Fibroblast of peridontal ligament (primary cell): ENCODE measurements around the gene LMX1A.

ENCODE experiments used
- DNase-seq: peaks from one replicate; pipeline ENCODE4 v3.0.0-alpha.2; 2010; ENCODE audit errors: extremely low read depth

The LMX1A gene

DNA sequence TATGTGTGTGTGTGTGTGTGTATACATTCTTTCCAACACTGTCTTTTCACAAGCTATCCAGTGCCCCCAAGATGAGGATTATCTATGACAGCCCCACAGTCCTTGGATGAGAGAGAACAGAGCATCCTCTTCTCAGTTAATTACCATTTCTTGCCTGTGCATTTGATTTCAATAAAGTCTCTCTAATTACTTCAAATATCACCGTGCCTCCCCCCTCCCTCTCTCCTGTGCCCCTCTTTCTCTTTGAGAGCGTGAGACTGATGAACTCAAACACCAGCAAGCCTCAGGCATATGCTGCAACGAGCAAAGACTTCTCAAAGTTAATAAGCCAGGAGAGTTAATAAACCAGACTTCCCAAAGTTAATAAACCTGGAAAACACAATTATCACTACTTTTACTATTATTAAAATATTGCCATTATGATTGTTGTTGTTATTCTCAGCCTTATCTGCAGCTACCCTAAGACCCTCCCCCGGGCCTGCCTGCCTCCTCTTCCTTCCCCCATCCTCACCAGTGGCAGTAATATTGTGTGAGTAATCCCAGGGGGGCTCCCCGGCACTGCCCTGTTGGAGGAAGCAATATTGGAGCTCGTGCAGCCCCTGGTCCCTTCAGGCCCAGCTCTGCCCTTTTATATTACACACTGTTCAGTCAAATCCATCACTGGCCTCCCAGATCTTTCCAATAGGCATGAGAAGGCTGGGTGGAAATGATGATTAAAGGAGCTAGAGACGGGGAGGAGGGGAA, 30.9 kb downstream of the LMX1A start:
- no peak for DNase-seq

DNA sequence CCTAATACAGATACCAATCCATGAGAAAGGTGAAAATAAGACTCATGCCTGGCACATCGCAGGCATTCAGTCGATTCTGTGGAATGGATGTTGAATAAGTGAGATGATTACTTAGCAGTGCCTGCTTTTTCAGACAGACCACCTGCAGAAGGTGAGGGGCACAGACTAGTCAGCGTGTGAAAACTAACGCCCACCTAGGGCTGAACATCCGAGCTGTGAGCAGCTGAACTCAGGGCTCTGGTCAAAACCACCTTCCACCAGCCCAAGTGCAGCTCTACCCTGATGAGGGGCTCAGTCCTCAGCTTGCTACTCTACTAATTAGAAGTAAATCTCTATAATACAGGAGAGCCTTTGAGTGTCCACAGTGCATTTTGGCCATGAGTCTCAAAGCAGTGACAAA, 32.5 kb downstream of the LMX1A start:
- DNase-seq, result no peak

DNA sequence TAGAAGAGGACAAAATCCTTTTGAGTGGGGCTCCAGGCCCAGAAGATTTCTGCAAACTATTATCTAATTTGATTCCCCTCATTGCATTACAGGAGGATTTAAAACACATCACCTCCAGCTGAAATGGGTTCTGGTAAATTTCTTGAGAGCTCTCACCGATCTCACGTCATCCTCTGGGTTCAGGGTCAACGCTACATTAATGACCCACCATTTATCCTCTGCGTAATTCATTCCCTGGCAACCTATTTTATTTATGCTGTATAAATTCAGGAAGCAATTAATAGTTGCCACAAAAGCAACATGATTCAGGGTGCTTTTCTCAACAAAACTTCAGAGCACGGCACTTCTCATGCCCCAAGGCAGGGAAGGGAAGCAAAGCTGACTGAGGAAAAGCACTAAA, 38.9 kb downstream of the LMX1A start:
- no peak for DNase-seq

DNA sequence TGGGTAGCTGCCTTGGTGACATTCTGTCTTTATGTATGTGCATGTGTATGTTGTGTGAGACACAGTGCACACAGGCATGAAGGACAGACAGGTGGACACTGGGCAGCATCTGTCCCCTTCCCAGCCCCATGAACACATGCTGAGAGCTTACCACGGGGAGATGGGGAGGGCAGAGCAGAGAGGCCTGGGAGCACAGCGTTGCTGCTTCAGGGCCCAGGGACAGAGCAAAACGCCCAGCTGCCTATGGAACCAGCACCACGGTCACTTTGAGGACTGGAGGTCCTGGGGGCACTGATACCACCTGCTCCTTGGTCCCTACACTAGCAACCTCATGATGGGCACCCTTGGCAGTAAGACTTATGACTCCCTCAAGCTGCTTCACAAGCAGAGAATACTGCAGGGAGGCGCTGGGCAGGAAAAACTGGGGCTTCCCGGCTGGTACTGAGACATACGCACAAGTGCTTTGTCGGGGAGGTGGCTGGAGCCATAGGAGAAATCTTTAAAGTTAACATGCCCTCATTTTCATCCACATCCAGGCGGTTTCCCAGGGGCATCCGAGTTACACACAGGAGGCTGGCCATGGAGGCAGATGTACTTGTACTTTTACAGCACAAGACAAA, 40.3 kb downstream of the LMX1A start:
- no peak for DNase-seq

DNA sequence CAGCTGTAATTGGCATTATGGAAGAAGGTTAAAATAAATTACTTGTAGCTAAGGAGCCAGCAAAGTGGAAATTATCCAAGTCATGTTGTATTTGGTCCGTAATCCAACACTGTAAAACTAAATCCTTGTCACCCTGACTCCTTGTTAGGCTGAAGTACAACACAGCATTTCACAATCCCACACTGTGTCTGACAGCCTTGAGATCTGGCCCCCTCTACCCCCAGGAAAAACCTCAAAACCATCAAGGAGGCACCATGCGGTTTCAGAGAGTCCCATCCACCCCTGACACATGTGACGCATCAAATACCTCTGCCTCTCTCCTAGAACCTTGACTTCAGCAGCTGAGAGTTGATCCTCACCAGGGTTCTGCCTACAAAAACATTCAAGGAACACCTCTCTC, 41.0 kb downstream of the LMX1A start:
- DNase-seq, result no peak

DNA sequence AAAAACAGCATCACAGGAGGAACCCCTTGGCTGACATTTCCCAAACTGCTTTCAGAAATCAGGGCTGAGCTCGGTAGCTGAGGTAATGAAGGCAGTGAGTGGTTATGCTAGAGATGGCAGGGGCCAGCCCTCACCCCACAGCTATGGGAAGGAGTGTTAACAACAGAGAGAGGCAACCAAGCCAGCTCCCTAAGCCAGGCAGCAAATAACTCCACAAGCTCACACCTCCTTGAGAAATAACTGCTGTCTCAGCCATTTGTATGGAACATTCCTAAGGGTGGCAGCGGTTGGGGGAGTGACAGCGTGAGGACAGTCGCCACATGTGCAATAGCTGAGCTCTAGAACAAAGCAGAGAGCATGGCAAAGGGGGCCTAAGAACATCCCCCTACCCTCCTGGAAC, 42.6 kb downstream of the LMX1A start:
- DNase-seq, result no peak

DNA sequence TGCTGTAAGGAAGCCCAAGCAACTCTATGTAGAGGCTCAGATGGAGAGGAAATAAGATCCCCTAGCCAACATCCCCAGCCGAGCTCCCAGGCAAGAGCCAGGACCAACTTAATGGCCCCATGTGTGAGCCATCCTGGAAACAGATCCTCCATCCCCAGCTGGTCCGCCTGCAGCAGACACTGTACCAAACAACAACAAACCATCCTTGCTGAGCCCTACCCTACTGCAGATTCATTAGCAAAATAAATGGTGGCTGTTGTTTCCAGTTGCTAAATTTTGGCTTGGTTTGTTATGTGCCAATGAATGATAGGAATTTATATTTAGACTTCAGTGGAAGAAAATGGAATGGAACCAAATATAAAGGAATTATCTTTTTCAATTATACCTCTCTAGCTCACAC, 43.9 kb downstream of the LMX1A start:
- no peak for DNase-seq

DNA sequence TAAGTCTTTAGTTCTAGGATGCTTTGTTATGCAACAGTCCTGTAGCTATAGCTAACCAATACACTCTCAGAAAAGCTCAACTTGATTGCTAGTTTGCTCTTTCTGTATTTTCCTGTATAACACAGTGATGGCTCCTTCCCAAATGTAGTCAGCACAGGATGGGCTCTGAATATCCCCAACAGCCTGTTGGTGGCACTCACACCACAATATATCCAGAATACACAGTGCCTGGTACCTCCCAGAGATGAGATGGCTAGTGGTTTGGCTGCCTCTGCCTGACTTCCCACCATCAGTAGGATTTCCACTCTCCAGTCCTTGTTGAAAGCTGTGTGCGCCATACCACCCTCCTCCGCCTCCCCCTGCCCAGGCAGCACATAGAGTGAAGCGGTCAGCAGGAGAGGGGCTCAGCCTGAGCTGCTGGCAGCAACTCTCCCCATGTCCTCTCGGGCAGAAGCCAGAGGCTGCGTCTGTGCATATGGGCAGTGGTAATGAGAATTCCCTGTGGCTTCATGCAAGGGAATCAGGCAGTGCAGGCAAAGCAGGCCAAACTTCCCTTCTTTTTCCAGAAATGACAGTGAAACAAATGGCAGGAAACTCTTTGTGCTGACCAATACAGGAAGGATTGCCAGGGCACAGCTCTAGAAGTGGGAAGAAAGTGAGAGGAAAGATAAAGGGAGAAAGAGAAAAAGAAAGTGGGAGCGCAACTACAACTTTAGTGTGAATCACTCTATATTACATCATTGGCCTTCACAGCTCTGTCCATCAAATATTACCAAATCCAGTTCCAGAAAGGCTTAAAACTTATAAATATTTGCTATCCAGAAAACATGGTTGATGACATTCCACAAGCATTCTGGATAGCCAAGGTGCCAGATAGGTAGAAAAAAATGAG, 49.7 kb downstream of the LMX1A start:
- DNase-seq, result no peak

DNA sequence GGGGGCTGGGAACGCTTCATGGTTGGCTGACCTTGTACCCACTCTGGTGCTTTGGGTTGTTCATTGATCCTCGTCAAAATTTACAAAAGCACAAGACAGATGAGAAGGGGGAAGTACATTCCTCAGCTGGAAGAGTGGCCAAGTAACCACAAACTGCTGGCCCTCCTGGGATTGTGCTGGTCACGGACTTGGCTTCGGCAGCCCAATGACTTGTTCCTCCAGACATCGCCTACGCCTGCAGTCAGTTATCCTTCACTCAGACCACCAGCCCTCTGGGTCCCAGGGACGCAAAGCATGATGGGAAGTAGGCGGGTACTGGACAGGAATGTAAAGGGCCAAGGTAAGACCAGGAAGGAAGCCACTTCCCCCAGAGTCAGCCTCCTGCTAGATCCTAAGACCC, 53.1 kb downstream of the LMX1A start:
- DNase-seq, result no peak

DNA sequence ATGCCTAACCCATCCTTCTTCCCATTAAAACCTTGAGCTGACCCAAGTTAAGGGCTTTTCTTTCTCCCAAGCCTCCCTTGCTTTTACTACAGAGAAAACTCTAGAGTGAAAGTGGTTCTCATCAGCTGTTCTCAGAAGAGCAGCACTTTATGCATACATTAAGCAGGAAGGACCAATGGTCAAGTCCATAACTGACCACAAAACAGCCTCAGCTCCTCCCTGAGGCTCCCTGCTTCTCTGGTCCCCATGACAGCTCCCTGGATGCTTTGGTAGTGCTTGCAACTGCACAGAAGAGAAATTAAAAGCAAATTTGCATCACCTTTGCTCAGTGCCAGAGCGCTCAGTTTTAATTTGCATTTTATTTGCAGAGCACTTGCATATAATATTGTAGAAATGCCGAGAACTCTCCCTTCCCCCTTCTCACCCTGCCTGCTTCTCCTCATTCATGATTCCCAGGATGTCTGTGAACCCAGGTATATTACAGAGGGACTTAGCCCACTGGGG, 56.1 kb downstream of the LMX1A start:
- DNase-seq, result no peak

DNA sequence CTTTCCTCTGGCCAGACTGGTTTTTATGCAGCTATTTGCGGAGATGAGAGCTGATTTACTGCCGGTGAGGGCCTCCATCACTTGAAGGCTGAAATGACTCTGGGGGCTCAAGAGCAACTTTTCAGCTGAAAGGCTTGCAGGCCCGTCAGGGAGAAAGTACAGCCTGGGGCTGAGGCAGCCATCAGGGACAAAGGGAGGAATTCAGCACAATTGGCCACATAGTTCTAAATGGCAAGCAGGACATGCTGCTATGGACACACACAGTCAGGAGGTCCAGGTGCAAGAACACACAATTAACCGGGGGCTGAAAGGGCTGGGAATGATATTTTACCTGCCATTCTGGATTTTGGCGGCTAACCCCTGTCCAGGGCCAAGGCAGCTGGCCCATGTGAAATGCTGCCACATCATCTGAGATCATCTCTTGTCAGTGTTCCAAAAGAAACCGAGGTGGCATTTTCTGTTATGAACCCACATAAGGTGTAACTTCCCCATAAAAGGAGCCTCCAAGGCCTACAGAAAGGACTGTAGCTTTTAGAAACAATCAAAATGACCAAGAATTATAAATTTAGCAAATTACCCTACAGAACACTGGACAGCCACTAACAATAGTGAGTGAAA, 58.2 kb downstream of the LMX1A start:
- DNase-seq, result no peak

DNA sequence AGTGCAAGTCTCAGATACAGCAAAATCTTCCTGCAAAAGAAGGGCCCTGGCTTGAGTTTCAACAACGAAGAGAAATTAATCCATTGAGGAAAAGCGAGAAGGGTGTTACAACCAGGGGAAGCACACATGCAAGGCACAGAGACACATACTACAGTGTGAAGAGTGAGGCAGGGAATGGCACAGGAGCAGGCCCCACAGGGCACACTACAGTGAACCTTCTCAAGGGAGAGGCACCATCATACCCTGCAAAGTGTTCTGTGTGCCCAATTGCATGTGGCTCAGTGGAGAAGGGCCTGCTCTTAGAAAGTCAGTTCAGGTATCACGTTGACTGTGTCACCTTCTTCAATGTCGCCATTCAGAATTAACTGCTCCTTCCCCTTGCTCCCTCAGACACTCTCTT, 60.3 kb downstream of the LMX1A start:
- no peak for DNase-seq

DNA sequence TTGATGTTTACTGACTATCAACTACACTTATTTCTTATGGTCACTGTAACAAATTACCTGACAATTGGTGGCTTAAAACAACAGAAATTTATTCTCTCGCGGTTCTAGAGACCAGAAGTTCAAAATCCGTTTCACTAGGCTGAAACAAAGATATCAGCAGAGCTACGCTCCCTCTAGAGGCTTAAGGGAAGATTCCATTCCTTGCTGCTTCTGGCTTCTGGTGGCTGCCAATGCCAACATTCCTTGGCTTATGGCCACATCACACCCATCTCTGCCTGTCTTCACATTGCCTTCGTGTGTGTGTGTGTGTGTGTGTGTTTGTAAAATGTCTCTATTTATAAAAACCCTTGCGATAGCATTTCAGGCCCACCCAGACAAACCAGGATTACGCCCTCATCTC, 66.4 kb downstream of the LMX1A start:
- peak; percentile 0 for DNase-seq

DNA sequence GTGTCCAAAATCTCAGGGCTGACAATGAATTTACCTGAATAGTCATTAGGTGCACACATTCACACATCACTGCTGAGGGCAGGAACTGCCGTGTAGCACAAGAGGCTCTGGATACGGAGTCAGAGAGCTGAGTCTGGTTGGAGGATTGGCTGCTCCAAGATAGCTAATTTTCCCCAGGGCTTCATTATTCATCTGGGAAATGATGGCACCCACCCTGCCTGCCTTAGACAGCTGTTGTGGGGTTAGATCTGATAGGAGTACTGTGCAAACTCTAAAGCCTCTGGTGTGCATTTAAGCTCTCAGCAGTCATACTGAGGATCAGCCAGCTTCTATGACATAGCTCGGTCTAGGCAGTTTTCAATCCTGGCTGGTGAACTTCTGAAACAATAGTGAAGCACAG, 67.0 kb downstream of the LMX1A start:
- no peak for DNase-seq

DNA sequence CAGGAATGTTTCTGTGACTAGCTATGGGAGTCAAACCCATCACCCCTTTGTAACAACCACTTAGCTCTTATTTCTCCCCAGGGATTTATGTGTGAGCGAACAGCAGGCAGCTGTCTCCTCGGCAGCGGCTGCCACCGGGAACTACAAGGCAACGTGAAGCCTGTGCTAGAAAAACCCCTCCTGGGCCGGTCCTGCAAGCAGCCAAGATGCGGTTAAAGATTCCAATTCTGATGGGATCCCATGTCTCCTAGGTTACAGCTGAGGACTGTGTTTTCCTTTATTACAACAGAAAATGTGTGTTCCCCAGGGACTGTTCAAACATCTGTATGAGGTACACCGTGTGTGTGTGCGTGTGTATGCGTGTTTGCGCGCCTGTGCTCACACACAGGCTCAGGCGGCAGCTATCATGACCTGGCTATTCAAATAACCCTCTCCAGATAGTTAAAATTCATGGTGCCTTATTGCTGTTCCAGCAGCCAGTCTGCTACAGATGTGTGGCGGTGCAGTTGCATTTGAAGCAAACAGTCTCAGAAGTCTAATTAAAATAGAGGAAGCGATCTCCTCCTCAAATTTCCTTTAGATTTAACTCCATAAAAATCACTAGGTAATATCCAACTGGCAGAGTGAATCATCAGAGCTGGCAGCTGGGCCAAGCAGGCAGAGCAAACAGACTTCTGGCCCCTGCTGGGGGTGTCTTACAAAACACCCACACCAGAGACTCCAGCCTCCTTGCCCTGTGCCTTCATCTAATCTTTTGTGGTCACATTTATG, 68.0 kb downstream of the LMX1A start:
- DNase-seq, result no peak

DNA sequence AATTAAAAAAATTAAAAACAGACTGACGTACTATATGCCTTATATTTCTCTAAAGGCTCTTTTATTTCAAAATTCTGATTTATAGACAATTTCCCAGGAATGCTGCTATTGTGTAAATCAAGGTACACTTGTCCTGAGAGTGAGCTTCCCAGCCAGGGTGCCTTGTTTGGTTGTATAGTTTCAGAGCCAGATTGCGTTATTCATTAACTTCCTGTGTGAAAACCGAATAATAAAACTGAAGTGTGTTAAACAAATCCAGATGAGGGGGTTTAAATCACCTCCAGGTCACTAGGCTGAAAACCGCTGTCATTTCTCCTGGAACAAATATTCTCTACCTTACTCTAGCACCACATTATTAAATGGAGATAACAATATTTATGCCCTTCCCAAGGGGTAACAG, 68.7 kb downstream of the LMX1A start:
- DNase-seq, result no peak

DNA sequence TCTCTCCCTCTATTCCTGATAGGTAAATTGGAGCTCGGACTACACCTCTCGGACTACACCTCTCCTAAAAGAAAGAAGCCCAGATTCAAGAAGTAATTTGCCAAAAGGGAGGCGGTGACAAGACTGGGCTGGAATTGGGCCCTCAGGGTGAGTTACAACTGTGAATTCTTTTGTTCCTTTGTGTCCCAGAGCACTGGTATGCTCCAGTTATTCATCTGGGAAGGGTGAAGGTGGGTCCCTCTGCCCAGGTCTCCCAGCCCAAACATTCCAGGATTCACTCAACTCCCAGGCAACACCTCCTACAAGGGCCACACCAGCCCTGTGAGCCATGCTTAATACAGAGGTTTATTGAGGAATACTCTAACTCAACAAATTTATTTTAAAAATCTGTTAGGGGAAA, 69.2 kb downstream of the LMX1A start:
- DNase-seq, result no peak

DNA sequence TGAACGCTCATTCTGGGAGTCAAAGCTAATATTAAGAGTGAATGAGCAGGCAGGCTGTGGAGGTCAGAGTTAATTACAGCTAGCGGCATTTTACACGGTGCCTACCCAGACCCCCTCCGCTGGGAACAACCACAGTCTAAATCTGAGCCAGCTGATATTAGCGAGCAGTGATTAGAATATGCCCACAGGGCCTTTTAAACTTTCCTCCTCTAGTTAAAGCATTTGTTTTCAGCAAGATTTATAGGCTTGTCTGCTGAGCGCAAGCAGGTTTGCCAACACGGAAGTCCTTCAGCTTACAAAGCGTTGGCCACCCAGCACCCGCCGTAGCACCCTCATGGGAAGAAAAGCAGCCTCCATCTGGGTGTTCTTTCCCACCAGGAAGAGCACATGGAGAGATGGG, 72.1 kb downstream of the LMX1A start:
- DNase-seq, result no peak

DNA sequence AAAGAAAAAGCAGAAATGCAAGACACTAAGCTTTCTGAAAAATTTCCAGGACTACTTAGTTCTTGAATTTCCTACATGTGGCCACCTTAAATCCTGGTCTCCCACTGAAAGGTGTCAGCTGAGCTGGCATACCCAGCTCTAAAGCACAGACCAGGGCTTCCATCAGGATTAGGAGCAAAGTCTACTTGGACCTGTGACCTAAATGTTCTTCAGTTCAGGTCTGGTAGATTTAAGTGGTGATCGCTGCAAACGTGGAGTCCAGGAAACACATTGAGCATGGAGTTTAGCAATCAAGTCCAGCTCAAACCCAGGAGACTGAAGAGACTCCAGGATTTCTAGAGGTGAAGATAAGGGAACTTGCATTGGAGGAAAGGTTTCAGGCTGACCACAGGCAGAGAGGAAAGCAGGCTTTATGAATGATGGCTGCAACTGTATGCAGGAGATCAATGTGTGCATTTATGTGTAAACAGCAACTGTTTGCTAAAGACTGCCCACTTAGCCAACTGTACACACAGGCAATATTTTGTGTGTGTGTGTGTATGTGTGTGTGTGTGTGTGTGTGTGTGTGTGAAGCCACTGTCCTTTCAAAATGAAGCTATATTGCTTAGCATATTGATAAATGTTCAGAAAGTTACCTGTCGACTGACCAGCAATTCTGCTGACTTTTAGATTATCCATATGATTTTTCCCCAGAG, 75.2 kb downstream of the LMX1A start:
- no peak for DNase-seq

DNA sequence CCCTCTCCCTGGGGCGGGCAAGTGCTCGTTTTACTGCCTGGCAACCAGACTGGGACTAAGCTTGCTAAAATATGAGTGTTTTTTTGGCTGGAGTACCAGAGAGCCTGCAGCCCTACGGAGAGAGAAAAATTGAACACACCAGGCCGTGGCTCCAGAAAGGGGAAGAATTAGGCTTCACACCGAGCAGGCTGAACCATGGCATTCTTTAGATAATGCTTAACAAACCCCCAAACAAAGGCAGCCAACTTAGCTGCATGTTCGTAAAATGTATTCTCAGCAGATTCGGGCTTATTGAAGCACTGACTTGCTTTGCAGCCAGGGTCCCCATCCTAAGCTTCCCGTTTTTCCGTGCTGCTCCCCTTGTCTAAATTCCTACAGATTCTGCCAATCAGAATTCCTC, 76.6 kb downstream of the LMX1A start:
- DNase-seq, result no peak

DNA sequence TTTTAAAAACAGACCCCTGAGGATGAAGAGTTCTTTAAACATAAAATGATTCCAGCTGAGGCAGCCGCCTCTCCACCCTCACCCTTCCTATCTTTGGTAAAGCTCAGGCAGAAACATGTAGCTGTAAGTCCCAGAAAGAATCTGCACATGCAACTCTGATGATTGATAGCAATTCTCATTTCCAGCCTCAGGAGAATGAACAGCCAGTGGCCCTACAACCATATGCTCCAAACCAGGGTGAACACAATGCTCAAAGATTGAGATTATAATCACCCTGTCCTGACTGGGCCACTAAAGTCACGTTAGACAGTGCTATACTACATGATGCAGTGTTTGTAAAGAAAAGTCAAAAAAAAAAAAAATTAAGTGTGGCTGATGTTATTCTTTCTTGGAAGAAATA, 80.2 kb downstream of the LMX1A start:
- no peak for DNase-seq
